ENCODE data around the gene ZKSCAN2.

ZKSCAN2 gene

GRCh38 chr16:25219070-25219737 is 38.4 kb downstream of the ZKSCAN2 start:
- no peak for TF ChIP-seq PPARA (CRISPR knock-in tag; IDR thresholded peaks at IDR 0.05; ENCODE audit: borderline replicate concordance)
- TF ChIP-seq TCF4 (CRISPR knock-in tag; IDR thresholded peaks at IDR 0.05; ENCODE audit: borderline replicate concordance): no peak
- no peak for TF ChIP-seq ZFP3 (CRISPR knock-in tag; IDR thresholded peaks at IDR 0.05)
- no peak for TF ChIP-seq RARB (CRISPR knock-in tag; IDR thresholded peaks at IDR 0.05)
- TF ChIP-seq ZNF565 (CRISPR knock-in tag; conservative IDR thresholded peaks at IDR 0.05; ENCODE audit: low read depth): no peak
- no peak for TF ChIP-seq ZNF70 (CRISPR knock-in tag; IDR thresholded peaks at IDR 0.05)
- no peak for TF ChIP-seq ZNF8 (CRISPR knock-in tag; IDR thresholded peaks at IDR 0.05)
- no peak for TF ChIP-seq SNAI2 (CRISPR knock-in tag; IDR thresholded peaks at IDR 0.05)
- TF ChIP-seq TOX (CRISPR knock-in tag; IDR thresholded peaks at IDR 0.05; ENCODE audit: borderline replicate concordance): no peak
- no peak for TF ChIP-seq ZC3H10 (CRISPR knock-in tag; IDR thresholded peaks at IDR 0.05)
- TF ChIP-seq OSR1 (CRISPR knock-in tag; IDR thresholded peaks at IDR 0.05): no peak
- no peak for TF ChIP-seq TSHZ2 (CRISPR knock-in tag; IDR thresholded peaks at IDR 0.05)
- no peak for TF ChIP-seq ARNTL (CRISPR knock-in tag; IDR thresholded peaks at IDR 0.05; ENCODE audit: borderline replicate concordance, low read depth)
- no peak for TF ChIP-seq ESRRG (CRISPR knock-in tag; IDR thresholded peaks at IDR 0.05)
- TF ChIP-seq GLIS3 (CRISPR knock-in tag; IDR thresholded peaks at IDR 0.05): no peak
- TF ChIP-seq POU6F1 (CRISPR knock-in tag; IDR thresholded peaks at IDR 0.05; ENCODE audit: borderline replicate concordance, low read depth): no peak
- TF ChIP-seq, protein P1, sequence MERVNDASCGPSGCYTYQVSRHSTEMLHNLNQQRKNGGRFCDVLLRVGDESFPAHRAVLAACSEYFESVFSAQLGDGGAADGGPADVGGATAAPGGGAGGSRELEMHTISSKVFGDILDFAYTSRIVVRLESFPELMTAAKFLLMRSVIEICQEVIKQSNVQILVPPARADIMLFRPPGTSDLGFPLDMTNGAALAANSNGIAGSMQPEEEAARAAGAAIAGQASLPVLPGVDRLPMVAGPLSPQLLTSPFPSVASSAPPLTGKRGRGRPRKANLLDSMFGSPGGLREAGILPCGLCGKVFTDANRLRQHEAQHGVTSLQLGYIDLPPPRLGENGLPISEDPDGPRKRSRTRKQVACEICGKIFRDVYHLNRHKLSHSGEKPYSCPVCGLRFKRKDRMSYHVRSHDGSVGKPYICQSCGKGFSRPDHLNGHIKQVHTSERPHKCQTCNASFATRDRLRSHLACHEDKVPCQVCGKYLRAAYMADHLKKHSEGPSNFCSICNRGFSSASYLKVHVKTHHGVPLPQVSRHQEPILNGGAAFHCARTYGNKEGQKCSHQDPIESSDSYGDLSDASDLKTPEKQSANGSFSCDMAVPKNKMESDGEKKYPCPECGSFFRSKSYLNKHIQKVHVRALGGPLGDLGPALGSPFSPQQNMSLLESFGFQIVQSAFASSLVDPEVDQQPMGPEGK (CRISPR knock-in tag; IDR thresholded peaks at IDR 0.05; ENCODE audit: borderline replicate concordance): no peak
- TF ChIP-seq CSRNP3 (CRISPR knock-in tag; IDR thresholded peaks at IDR 0.05): no peak
- no peak for TF ChIP-seq CREB5 (CRISPR knock-in tag; IDR thresholded peaks at IDR 0.05; ENCODE audit: low read depth)
- no peak for ATAC-seq

GRCh38 chr16:25217921-25218320 is 39.7 kb downstream of the ZKSCAN2 start:
- TF ChIP-seq ZNF70 (CRISPR knock-in tag; IDR thresholded peaks at IDR 0.05): no peak
- TF ChIP-seq TSHZ2 (CRISPR knock-in tag; IDR thresholded peaks at IDR 0.05): no peak
- TF ChIP-seq POU6F1 (CRISPR knock-in tag; IDR thresholded peaks at IDR 0.05; ENCODE audit: borderline replicate concordance, low read depth): no peak
- TF ChIP-seq ZFP30 (CRISPR knock-in tag; IDR thresholded peaks at IDR 0.05): no peak
- no peak for ATAC-seq

Measured in SK-N-SH treated with all-trans-retinoic acid at 6 μM for 48 hours (cell line).